Keratinocyte (primary cell): Measurements from ENCODE around the gene ANKRD34A. TPM values are rescaled to one million over a fixed set of nuclear protein-coding genes. Genes with fewer than 3 reads are reported as not detected.

Source experiments
- DNase-seq: peaks from one replicate; pipeline ENCODE4 v3.0.0-alpha.2; 2011; ENCODE audit warnings: low read depth, missing footprints, low spot score
- FAIRE-seq: peaks from 2 replicates; lab custom pipeline; 2011; peaks lifted over from hg19 to GRCh38; lab: Jason Lieb, UNC
- H2AFZ ChIP-seq: 2 replicates; pipeline ENCODE4 v1.6.0; 2012; ENCODE audit warnings: low read length, control low read depth, inconsistent platforms; ENCODE audit not compliant: control insufficient read depth
- H3K27ac ChIP-seq: 2 replicates; pipeline ENCODE4 v1.5.1; 2011; ENCODE audit warnings: low read length; ENCODE audit not compliant: control insufficient read depth, insufficient read depth
- H3K27me3 ChIP-seq: 3 replicates; pipeline ENCODE4 v1.6.0; 2011; ENCODE audit warnings: low read length; ENCODE audit not compliant: control insufficient read depth, insufficient read depth; ENCODE audit errors: extremely low read depth
- H3K36me3 ChIP-seq, 2 experiments: 2 replicates in 1 of 2; 3 replicates in 1 of 2; pipeline ENCODE4 v1.5.1; 2011; ENCODE audit warnings: low read length in 2 of 2, mild to moderate bottlenecking in 1 of 2; ENCODE audit not compliant: control insufficient read depth in 2 of 2, insufficient read depth in 2 of 2; ENCODE audit errors: extremely low read depth in 1 of 2
- H3K4me1 ChIP-seq: 3 replicates; pipeline ENCODE4 v1.5.1; 2011; ENCODE audit warnings: low read length; ENCODE audit not compliant: control insufficient read depth, insufficient read depth; ENCODE audit errors: extremely low read depth
- H3K4me2 ChIP-seq: 3 replicates; pipeline ENCODE4 v1.6.0; 2011; ENCODE audit warnings: low read depth, low read length; ENCODE audit not compliant: control insufficient read depth, insufficient read depth; ENCODE audit errors: extremely low read depth
- H3K4me3 ChIP-seq, 3 experiments: fragments of 200-600 bp in 1 of 3; sonication (generic) in 1 of 3; 2 replicates in 2 of 3; 3 replicates in 1 of 3; pipeline ENCODE4 v1.5.1; 2011 to 2016; ENCODE audit warnings: low read length in 3 of 3, mild to moderate bottlenecking in 3 of 3, control low read depth in 2 of 3, inconsistent platforms in 1 of 3, low read depth in 1 of 3, mixed read lengths in 1 of 3, mixed run types in 1 of 3, moderate library complexity in 1 of 3; ENCODE audit not compliant: control insufficient read depth in 2 of 3, insufficient read depth in 2 of 3; ENCODE audit errors: extremely low read depth in 1 of 3
- H3K79me2 ChIP-seq: 2 replicates; pipeline ENCODE4 v1.6.0; 2012; ENCODE audit warnings: low read length; ENCODE audit not compliant: control insufficient read depth, insufficient read depth
- H3K9ac ChIP-seq: 3 replicates; pipeline ENCODE4 v1.6.0; 2011; ENCODE audit warnings: low read length; ENCODE audit not compliant: control insufficient read depth, insufficient read depth; ENCODE audit errors: extremely low read depth
- H3K9me1 ChIP-seq: 3 replicates; pipeline ENCODE4 v1.6.0; 2011; ENCODE audit warnings: low read length; ENCODE audit not compliant: control insufficient read depth, insufficient read depth; ENCODE audit errors: extremely low read depth
- H3K9me3 ChIP-seq: 2 replicates; pipeline ENCODE4 v1.5.1; 2012; ENCODE audit warnings: low read depth, low read length; ENCODE audit not compliant: control insufficient read depth
- H4K20me1 ChIP-seq: 3 replicates; pipeline ENCODE4 v1.6.0; 2011; ENCODE audit warnings: low read length; ENCODE audit not compliant: control insufficient read depth, insufficient read depth; ENCODE audit errors: extremely low read depth
- CTCF ChIP-seq, 3 experiments: IDR thresholded peaks in 1 of 3; conservative IDR thresholded peaks in 1 of 3; optimal IDR thresholded peaks in 1 of 3; 2 replicates in 2 of 3; 3 replicates in 1 of 3; pipeline versions ENCODE3 to v1.5.1; 2011; ENCODE audit warnings: low read length in 3 of 3, mild to moderate bottlenecking in 3 of 3, moderate library complexity in 2 of 3, control low read depth in 1 of 3, inconsistent platforms in 1 of 3; ENCODE audit not compliant: insufficient read depth in 2 of 3; ENCODE audit errors: extremely low read depth in 1 of 3
- EZH2 ChIP-seq: IDR thresholded peaks from one replicate; pipeline ENCODE4 v1.6.1; 2012; ENCODE audit warnings: inconsistent platforms, mild to moderate bottlenecking, low read length, moderate library complexity
- dilution Hi-C: fragments of 300-500 bp; cut with MboI; formaldehyde crosslinking; loops from one replicate; pipeline ENCODE4 v1.7.0; 2020; ENCODE audit warnings: low sequenced_read_pairs; ENCODE audit not compliant: extremely low pct_ligation_motif_present
- polyA plus RNA-seq, 5 experiments: library from polyadenylated mRNA; depleted of rRNA in 3 of 5; stranded (reverse) in 3 of 5; stranded (forward) in 1 of 5; unstranded in 1 of 5; fragments of >200 nt; gene quantifications; 1 replicate in 1 of 5; 2 replicates in 3 of 5; 3 replicates in 1 of 5; pipeline versions ENCODE4 v1.2.1 to v1.2.3, GENCODE V29; 2011 to 2012; ENCODE audit warnings: missing spikeins in 2 of 5, low read depth in 1 of 5, low replicate concordance in 1 of 5

ANKRD34A gene
- polyA plus RNA-seq, 1 donor (not counting 4 experiments of a cell fraction or from before 2014, with no cell fraction given), result 0.83 TPM

GRCh38 chr1:145951526-145951925, 12.8 kb downstream of the ANKRD34A start:
- no peak for FAIRE-seq
- Histone ChIP-seq H3K9me1 (no peaks in the 10 kb centered on the region), H4K20me1 (no peaks in the 10 kb centered on the region), H3K4me2 (no peak overlapping the region), H2AFZ (no peak overlapping the region), H3K27ac (no peak overlapping the region), H3K79me2 (peaks cover 7% of the 10 kb centered on the region), H3K4me1 (peaks cover 8% of the 10 kb centered on the region), H3K36me3 (no peaks in the 10 kb centered on the region), H3K27me3 (no peaks in the 10 kb centered on the region), H3K4me3 (no peak overlapping the region), H3K9ac (no peak overlapping the region), H3K9me3 (no peaks in the 10 kb centered on the region)
- dilution Hi-C loops, result no loop called here
- DNase-seq, result no peak
- TF ChIP-seq CTCF (optimal IDR thresholded peaks at IDR 0.05 in 1 of 3, IDR thresholded peaks at IDR 0.05 in 1 of 3, conservative IDR thresholded peaks at IDR 0.05 in 1 of 3; ENCODE audit: extremely low read depth in 1 of 3, insufficient read depth in 2 of 3, low read length in 3 of 3) (no peak), EZH2 (no peak)

GRCh38 chr1:145949219-145949618, 15.2 kb downstream of the ANKRD34A start:
- dilution Hi-C loops, result no loop called here
- FAIRE-seq, result no peak
- H2AFZ ChIP-seq, result no peak overlapping the region
- H3K36me3 ChIP-seq, result no peaks in the 10 kb centered on the region
- DNase-seq, result no peak
- H3K9ac ChIP-seq, result no peak overlapping the region
- no peak overlapping the region for H3K4me2 ChIP-seq
- no peaks in the 10 kb centered on the region for H3K9me3 ChIP-seq
- no peaks in the 10 kb centered on the region for H3K4me1 ChIP-seq
- H3K27ac ChIP-seq, result no peak overlapping the region
- H3K9me1 ChIP-seq, result no peaks in the 10 kb centered on the region
- peaks cover 2% of the 10 kb centered on the region for H3K79me2 ChIP-seq
- H3K4me3 ChIP-seq, result no peak overlapping the region
- TF ChIP-seq EZH2, result no peak
- TF ChIP-seq CTCF (optimal IDR thresholded peaks at IDR 0.05 in 1 of 3, IDR thresholded peaks at IDR 0.05 in 1 of 3, conservative IDR thresholded peaks at IDR 0.05 in 1 of 3; ENCODE audit: extremely low read depth in 1 of 3, insufficient read depth in 2 of 3, low read length in 3 of 3), result no peak
- no peaks in the 10 kb centered on the region for H3K27me3 ChIP-seq
- H4K20me1 ChIP-seq, result no peaks in the 10 kb centered on the region
